Glutamatergic neuron (in vitro differentiated cells): ENCODE results near the gene C22orf39. TPM values are rescaled to one million over a fixed set of nuclear protein-coding genes. Genes with fewer than 3 reads are reported as not detected.

Experiments
- DNase-seq: peaks from one replicate; pipeline ENCODE4 v3.0.0; 2022
- H3K27ac Mint-ChIP-seq: one replicate; pipeline ENCODE4 v1.8.0; 2020; ENCODE audit warnings: mild to moderate bottlenecking, mixed read lengths, inconsistent platforms; ENCODE audit not compliant: unreplicated experiment
- H3K27me3 Mint-ChIP-seq: one replicate; pipeline ENCODE4 v1.8.0; 2020; ENCODE audit warnings: mild to moderate bottlenecking, moderate library complexity, mixed read lengths, inconsistent platforms; ENCODE audit not compliant: unreplicated experiment
- H3K36me3 Mint-ChIP-seq: one replicate; pipeline ENCODE4 v1.8.0; 2020; ENCODE audit warnings: mild to moderate bottlenecking, mixed read lengths, inconsistent platforms; ENCODE audit not compliant: unreplicated experiment
- H3K4me1 Mint-ChIP-seq: one replicate; pipeline ENCODE4 v1.8.0; 2020; ENCODE audit warnings: mild to moderate bottlenecking, low read depth, mixed read lengths, inconsistent platforms; ENCODE audit not compliant: unreplicated experiment
- H3K4me3 Mint-ChIP-seq: one replicate; pipeline ENCODE4 v1.8.0; 2020; ENCODE audit warnings: mild to moderate bottlenecking, mixed read lengths, inconsistent platforms; ENCODE audit not compliant: unreplicated experiment
- H3K9me3 Mint-ChIP-seq: one replicate; pipeline ENCODE4 v1.8.0; 2020; ENCODE audit warnings: mild to moderate bottlenecking, moderate library complexity, mixed read lengths, inconsistent platforms; ENCODE audit not compliant: unreplicated experiment
- total RNA-seq: library from RNA; stranded (reverse); fragmentation: NEBNext Ultra II Directional; extraction: Animal tissue kit (Norgen Biotek cat#: 25700); gene quantifications from one replicate; pipeline ENCODE4 v1.2.1, GENCODE V29; 2021; ENCODE audit not compliant: unreplicated experiment
- TF ChIP-seq, protein P1 (sequence below): fragments of 200-600 bp; sonication (generic); IDR thresholded peaks from one replicate; pipeline ENCODE4 v1.5.0; 2021; ENCODE audit not compliant: partially characterized antibody, unreplicated experiment

The C22orf39 gene
- total RNA-seq, 1 donor from 2014 or later: 47.7 TPM

DNA sequence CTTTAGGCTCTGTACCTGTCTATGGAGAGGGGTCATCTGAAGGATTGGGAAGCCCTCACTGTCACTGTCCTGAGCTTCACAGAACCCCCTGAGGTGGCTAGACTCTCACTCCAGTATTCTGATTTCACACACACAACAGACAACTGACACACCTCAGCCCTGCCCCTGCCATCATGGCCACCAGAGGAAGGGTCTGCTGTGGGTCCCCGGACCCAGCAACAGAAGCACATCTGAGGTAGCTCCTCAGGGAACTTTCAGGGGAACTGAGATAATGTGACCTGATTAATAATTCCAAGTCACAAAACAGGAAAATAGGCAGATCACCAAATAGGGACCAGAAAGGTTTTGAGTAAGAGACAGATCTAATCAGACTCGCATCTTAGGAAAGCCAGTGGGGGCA is 7.5 kb upstream of the C22orf39 start:
- Mint-ChIP-seq H3K9me3 (peaks cover 3% of the 10 kb centered on the region), H3K36me3 (no peaks in the 10 kb centered on the region), H3K27me3 (peaks cover 4% of the 10 kb centered on the region), H3K4me3 (no peak overlapping the region), H3K4me1 (no peaks in the 10 kb centered on the region), H3K27ac (no peak overlapping the region)
- TF ChIP-seq, protein P1, sequence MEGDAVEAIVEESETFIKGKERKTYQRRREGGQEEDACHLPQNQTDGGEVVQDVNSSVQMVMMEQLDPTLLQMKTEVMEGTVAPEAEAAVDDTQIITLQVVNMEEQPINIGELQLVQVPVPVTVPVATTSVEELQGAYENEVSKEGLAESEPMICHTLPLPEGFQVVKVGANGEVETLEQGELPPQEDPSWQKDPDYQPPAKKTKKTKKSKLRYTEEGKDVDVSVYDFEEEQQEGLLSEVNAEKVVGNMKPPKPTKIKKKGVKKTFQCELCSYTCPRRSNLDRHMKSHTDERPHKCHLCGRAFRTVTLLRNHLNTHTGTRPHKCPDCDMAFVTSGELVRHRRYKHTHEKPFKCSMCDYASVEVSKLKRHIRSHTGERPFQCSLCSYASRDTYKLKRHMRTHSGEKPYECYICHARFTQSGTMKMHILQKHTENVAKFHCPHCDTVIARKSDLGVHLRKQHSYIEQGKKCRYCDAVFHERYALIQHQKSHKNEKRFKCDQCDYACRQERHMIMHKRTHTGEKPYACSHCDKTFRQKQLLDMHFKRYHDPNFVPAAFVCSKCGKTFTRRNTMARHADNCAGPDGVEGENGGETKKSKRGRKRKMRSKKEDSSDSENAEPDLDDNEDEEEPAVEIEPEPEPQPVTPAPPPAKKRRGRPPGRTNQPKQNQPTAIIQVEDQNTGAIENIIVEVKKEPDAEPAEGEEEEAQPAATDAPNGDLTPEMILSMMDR: no peak
- DNase-seq: no peak

DNA sequence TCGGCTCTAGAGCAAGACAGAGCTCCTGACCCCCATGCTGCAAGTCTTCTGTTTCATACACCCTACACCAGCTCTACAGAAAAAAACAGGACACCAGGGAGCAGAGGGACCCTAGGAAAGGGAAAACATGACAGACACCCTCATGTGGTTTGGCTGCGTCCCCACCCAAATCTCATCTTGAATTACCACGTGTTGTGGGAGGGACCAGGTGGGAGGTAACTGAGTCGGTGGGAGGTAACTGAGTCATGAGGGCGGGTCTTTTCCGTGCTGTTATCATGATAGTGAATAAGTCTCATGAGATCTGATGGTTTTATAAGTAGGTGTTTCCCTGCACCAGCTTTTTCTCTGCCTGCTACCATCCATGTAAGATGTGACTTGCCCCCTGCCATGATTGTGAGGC is 6.6 kb upstream of the C22orf39 start:
- TF ChIP-seq, protein P1: no peak
- no peak for DNase-seq
- Mint-ChIP-seq H3K27ac (no peak overlapping the region), H3K9me3 (peaks cover 3% of the 10 kb centered on the region), H3K4me1 (peaks cover 4% of the 10 kb centered on the region), H3K36me3 (no peaks in the 10 kb centered on the region), H3K4me3 (no peak overlapping the region), H3K27me3 (peaks cover 4% of the 10 kb centered on the region)

DNA sequence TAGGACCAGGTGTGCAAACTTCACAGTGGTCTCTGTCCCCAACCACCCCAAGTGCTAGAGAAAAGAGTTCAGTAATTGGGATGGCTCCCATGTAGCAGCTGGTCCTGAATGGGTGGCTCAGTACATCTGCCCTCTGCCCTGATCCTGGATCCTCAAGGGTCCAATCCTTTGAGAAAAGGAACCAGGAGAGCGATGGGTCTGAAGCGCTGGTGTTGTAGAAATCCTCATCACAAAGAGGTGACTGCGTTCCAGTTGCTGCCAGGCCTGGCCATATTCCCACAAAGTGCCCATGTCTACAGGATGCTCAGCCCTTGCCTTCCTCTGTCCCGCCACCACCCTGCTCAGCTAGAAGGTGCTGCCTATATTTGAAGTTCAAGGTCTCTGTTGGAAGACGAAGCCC is 6.2 kb upstream of the C22orf39 start:
- H3K9me3 Mint-ChIP-seq: peaks cover 3% of the 10 kb centered on the region
- peaks cover 6% of the 10 kb centered on the region for H3K4me1 Mint-ChIP-seq
- H3K36me3 Mint-ChIP-seq: no peaks in the 10 kb centered on the region
- TF ChIP-seq, protein P1: no peak
- no peak overlapping the region for H3K27ac Mint-ChIP-seq
- no peak for DNase-seq
- H3K27me3 Mint-ChIP-seq: peaks cover 4% of the 10 kb centered on the region
- no peak overlapping the region for H3K4me3 Mint-ChIP-seq

DNA sequence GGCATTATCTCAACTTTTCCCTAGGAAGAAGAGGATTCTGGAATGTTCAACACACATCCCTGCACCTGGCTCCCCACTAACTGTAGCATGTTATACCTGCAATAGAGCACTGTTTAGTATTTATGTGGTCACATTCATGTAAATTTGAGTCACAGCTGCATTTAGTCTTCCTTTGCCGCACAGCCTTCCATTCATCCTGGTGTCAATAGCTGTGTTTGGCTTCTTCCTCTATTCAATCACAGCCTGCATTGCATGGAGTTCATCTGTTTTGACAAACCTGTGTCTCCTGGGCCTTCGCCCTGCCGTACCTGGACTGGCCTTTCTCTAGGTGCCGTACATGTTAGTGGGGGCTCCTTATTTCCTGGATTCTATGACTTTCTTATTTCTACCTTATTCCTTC is 4.1 kb upstream of the C22orf39 start:
- no peak overlapping the region for H3K27ac Mint-ChIP-seq
- peaks cover 8% of the 10 kb centered on the region for H3K27me3 Mint-ChIP-seq
- no peak overlapping the region for H3K4me3 Mint-ChIP-seq
- TF ChIP-seq, protein P1: no peak
- no peak for DNase-seq
- peaks cover 17% of the 10 kb centered on the region for H3K4me1 Mint-ChIP-seq
- no peaks in the 10 kb centered on the region for H3K36me3 Mint-ChIP-seq
- peaks cover 9% of the 10 kb centered on the region for H3K9me3 Mint-ChIP-seq

DNA sequence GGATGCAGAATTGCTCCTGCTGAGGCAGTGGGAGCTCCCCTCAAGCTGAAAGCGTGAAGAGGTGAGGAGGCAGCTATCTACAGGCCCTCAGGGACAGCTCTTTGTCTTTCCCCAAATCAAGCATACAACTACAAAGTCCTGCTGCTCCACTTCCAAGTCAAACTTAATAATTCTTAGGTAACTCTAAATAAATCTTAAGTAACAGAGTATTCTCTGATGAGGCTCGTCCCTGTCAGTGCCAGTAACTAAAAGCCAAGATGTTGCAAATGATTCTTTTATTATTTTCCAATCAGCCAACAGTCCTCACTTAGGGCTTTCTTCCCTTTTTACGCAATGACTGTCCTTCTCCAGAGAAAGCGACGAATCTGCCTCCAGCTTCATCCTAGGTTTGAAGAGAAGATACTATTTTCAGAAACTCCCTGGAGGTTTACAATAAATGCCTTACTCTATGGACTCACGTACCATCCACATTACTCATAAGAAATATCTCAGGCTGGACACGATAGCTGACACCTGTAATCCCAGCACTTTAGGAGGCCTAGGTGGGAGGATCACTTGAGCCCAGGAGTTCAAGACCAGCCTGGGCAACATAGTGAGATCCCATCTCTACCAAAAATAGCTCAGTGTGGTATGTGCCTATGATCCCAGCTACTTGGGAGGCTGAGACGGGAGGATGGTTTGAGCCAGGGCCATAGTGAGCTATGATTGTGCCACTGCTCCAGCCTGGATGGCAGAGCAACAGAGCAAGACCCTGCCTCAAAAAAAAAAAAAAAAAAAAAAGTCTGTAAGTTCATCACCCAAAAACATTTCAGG is 3.1 kb upstream of the C22orf39 start:
- Mint-ChIP-seq H3K36me3 (no peaks in the 10 kb centered on the region), H3K27ac (no peak overlapping the region), H3K4me1 (peaks cover 22% of the 10 kb centered on the region), H3K9me3 (peaks cover 11% of the 10 kb centered on the region), H3K27me3 (peaks cover 11% of the 10 kb centered on the region), H3K4me3 (no peak overlapping the region)
- TF ChIP-seq, protein P1: no peak
- no peak for DNase-seq
